Testis (tissue), 2 donors: ENCODE data around the gene PPP1R15A.

Experiments
- POLR2A ChIP-seq: fragments of 450-650 bp; IDR thresholded peaks from one replicate; pipeline ENCODE4 v1.6.1; 2017; ENCODE audit warnings: antibody characterized with exemption, mild to moderate bottlenecking, moderate library complexity
- TF ChIP-seq, protein P1 (sequence below), 3 experiments: fragments of 450-650 bp in 2 of 3; fragments of 200-600 bp in 1 of 3; sonication (generic) in 1 of 3; IDR thresholded peaks; one replicate each; pipeline ENCODE4 v1.5.1; 2016 to 2019; ENCODE audit warnings: antibody characterized with exemption in 3 of 3, mild to moderate bottlenecking in 2 of 3, moderate library complexity in 1 of 3

DNA sequence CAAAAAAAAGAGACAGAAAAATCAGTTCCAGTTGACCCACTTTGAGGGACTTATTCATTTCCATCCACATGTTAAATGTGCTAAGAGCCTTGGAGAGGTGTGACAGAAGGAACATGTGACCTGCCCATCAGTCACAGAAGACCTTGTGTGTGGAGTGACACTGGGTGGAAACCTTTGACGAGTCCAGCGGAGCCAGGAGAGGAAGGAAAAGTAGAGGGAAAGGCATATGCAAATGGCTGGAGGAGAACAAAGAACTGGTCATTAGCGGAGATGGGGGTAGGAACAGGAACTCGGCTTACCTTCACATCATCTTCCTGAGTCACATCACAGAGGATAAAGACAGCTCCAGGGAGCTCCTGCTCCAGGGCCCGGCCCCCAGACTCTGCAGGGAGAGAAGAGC lies 38.2 kb upstream of the PPP1R15A start:
- TF ChIP-seq, protein P1, sequence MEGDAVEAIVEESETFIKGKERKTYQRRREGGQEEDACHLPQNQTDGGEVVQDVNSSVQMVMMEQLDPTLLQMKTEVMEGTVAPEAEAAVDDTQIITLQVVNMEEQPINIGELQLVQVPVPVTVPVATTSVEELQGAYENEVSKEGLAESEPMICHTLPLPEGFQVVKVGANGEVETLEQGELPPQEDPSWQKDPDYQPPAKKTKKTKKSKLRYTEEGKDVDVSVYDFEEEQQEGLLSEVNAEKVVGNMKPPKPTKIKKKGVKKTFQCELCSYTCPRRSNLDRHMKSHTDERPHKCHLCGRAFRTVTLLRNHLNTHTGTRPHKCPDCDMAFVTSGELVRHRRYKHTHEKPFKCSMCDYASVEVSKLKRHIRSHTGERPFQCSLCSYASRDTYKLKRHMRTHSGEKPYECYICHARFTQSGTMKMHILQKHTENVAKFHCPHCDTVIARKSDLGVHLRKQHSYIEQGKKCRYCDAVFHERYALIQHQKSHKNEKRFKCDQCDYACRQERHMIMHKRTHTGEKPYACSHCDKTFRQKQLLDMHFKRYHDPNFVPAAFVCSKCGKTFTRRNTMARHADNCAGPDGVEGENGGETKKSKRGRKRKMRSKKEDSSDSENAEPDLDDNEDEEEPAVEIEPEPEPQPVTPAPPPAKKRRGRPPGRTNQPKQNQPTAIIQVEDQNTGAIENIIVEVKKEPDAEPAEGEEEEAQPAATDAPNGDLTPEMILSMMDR (IDR thresholded peaks at IDR 0.05): no peak
- no peak for TF ChIP-seq POLR2A
